ENCODE results near the gene ZNF592. TPM values are rescaled to one million over a fixed set of nuclear protein-coding genes. Genes with fewer than 3 reads are reported as not detected.
A peak's percentile ranks its signal among the peaks of the same experiment; 100 is the strongest.
"Not testable (repeated sequence)": the region's sequence is repeated elsewhere in the genome, so short reads cannot be mapped to it uniquely, and the experiment has no call there.

Gene ZNF592
- polyA plus RNA-seq, 4 donors = 24.8 to 39.2 (median 30.6) TPM

GRCh38 chr15:84747416-84748273 is 747 bp upstream of the ZNF592 start:
- DNase-seq (ENCODE audit: low read depth in 4 of 4, low spot score in 2 of 4) = peak in 3 of 4 donors; percentile 48 to 61 (median 60)

- peak in 1 of 4 donors; percentile 20 for DNase-seq (ENCODE audit: low read depth in 4 of 4, low spot score in 2 of 4)
Observed at GRCh38 chr15:84749111-84749991, 959 bp downstream of the ZNF592 start.

GRCh38 chr15:84750583-84751092 is 2.2 kb downstream of the ZNF592 start:
- DNase-seq (ENCODE audit: low read depth in 4 of 4, low spot score in 2 of 4) = no peak

- not testable (repeated sequence) for DNase-seq (ENCODE audit: low read depth in 4 of 4, low spot score in 2 of 4)
Observed at GRCh38 chr15:84751721-84752120, 3.3 kb downstream of the ZNF592 start.

GRCh38 chr15:84752195-84752594 is 3.8 kb downstream of the ZNF592 start:
- no peak for DNase-seq (ENCODE audit: low read depth in 4 of 4, low spot score in 2 of 4)

GRCh38 chr15:84752700-84753099 is 4.3 kb downstream of the ZNF592 start:
- DNase-seq (ENCODE audit: low read depth in 4 of 4, low spot score in 2 of 4) = no peak

- DNase-seq (ENCODE audit: low read depth in 4 of 4, low spot score in 2 of 4) = not testable (repeated sequence)
Observed at GRCh38 chr15:84754889-84755288, 6.5 kb downstream of the ZNF592 start.

- no peak for DNase-seq (ENCODE audit: low read depth in 4 of 4, low spot score in 2 of 4)
Observed at GRCh38 chr15:84755736-84756527, 7.5 kb downstream of the ZNF592 start.

- no peak for DNase-seq (ENCODE audit: low read depth in 4 of 4, low spot score in 2 of 4)
Observed at GRCh38 chr15:84759018-84759417, 10.6 kb downstream of the ZNF592 start.

GRCh38 chr15:84760219-84760618 is 11.8 kb downstream of the ZNF592 start:
- DNase-seq (ENCODE audit: low read depth in 4 of 4, low spot score in 2 of 4) = no peak

GRCh38 chr15:84761607-84762131 is 13.3 kb downstream of the ZNF592 start:
- no peak for DNase-seq (ENCODE audit: low read depth in 4 of 4, low spot score in 2 of 4)

GRCh38 chr15:84762840-84763572 is 14.6 kb downstream of the ZNF592 start:
- no peak for DNase-seq (ENCODE audit: low read depth in 4 of 4, low spot score in 2 of 4)

GRCh38 chr15:84764585-84764984 is 16.2 kb downstream of the ZNF592 start:
- DNase-seq (ENCODE audit: low read depth in 4 of 4, low spot score in 2 of 4) = no peak

GRCh38 chr15:84764989-84765388 is 16.6 kb downstream of the ZNF592 start:
- DNase-seq (ENCODE audit: low read depth in 4 of 4, low spot score in 2 of 4) = no peak

- no peak for DNase-seq (ENCODE audit: low read depth in 4 of 4, low spot score in 2 of 4)
Observed at GRCh38 chr15:84765675-84766074, 17.3 kb downstream of the ZNF592 start.

GRCh38 chr15:84766461-84767035 is 18.2 kb downstream of the ZNF592 start:
- DNase-seq (ENCODE audit: low read depth in 4 of 4, low spot score in 2 of 4) = no peak

- no peak for DNase-seq (ENCODE audit: low read depth in 4 of 4, low spot score in 2 of 4)
Observed at GRCh38 chr15:84772031-84772430, 23.6 kb downstream of the ZNF592 start.

GRCh38 chr15:84772467-84772866 is 24.1 kb downstream of the ZNF592 start:
- DNase-seq (ENCODE audit: low read depth in 4 of 4, low spot score in 2 of 4) = no peak

- DNase-seq (ENCODE audit: low read depth in 4 of 4, low spot score in 2 of 4) = no peak
Observed at GRCh38 chr15:84773716-84774115, 25.3 kb downstream of the ZNF592 start.
